Pulmonary artery endothelial cell (primary cell): ENCODE results near the gene PAM16. TPM values are rescaled to one million over a fixed set of nuclear protein-coding genes. Genes with fewer than 3 reads are reported as not detected.

Source experiments
- DNase-seq: peaks from one replicate; pipeline ENCODE4 v3.0.0-alpha.2; 2011; ENCODE audit warnings: low read depth, low spot score
- total RNA-seq: library from RNA; depleted of rRNA; stranded (reverse); fragments of >200 nt; gene quantifications from 2 replicates; pipeline ENCODE4 v1.2.3, GENCODE V29; 2014

Gene PAM16
- total RNA-seq, 1 donor from 2014 or later: 26.4 TPM

DNA sequence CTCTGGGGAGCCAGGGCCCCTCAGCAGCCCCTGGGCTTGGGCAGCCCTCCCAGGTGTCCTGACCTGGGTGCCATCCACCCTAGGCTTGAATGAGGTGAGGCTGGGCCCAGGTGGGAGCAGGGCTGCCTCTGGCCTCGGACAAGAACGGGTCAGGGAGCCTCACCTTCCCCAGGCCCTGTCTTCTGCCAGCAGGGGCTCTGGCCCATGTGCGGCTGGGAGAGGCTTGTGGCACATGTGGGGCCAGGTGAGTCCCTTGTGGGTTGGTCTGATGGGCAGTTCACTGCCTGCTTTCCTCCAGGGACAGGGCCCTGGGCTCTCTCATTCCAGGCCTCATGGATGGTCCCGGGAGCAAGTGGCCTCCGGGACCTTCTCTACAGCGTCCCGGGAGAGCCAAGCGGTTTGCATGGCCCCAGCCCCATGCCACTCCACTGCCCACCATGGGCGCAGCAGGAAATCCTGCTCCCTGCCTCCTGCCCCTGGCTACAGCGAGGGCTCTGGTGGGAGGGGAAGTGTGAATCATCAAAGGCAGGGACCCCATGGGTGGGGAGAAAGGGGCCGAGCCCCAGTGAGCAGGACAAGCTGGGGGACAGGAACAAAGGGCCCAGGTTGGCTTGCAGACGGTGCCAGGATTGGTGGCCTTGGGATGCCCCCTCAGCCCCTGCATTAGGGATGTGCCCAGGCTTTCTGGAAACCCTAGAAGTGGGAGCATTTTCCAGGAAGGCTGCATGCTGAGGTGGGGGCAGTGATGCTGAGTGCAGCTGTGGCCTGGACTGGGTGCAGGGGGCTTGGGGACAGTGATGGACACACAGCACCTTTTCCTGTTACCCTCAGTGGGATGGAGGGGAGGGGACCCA is 32.7 kb upstream of the PAM16 start:
- DNase-seq: no peak

DNA sequence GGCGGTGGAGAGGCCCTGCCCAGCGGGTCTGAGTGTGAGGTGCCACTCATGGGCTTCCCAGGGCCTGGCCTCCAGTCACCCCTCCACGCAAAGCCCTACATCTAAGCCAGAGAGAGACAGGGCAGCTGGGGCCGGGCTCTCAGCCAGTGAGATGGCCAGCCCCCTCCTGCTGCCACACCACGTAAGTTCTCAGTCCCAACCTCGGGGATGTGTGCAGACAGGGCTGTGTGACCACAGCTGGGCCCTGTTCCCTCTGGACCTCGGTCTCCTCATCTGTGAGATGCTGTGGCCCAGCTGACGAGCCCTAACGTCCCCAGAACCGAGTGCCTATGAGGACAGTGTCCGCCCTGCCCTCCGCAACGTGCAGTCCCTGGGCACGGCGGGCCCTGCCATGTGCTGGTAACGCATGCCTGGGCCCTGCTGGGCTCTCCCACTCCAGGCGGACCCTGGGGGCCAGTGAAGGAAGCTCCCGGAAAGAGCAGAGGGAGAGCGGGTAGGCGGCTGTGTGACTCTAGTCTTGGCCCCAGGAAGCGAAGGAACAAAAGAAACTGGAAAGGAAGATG is 31.8 kb upstream of the PAM16 start:
- DNase-seq: no peak

DNA sequence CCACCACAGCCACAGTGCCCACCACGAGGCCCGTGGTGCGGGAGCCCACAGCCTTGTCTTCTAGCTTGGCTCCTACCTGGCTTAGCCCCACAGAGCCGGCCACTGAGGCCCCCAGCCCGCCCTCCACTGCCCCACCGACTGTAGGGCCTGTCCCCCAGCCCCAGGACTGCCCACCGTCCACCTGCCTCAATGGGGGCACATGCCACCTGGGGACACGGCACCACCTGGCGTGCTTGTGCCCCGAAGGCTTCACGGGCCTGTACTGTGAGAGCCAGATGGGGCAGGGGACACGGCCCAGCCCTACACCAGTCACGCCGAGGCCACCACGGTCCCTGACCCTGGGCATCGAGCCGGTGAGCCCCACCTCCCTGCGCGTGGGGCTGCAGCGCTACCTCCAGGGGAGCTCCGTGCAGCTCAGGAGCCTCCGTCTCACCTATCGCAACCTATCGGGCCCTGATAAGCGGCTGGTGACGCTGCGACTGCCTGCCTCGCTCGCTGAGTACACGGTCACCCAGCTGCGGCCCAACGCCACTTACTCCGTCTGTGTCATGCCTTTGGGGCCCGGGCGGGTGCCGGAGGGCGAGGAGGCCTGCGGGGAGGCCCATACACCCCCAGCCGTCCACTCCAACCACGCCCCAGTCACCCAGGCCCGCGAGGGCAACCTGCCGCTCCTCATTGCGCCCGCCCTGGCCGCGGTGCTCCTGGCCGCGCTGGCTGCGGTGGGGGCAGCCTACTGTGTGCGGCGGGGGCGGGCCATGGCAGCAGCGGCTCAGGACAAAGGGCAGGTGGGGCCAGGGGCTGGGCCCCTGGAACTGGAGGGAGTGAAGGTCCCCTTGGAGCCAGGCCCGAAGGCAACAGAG is 31.0 kb upstream of the PAM16 start:
- no peak for DNase-seq

DNA sequence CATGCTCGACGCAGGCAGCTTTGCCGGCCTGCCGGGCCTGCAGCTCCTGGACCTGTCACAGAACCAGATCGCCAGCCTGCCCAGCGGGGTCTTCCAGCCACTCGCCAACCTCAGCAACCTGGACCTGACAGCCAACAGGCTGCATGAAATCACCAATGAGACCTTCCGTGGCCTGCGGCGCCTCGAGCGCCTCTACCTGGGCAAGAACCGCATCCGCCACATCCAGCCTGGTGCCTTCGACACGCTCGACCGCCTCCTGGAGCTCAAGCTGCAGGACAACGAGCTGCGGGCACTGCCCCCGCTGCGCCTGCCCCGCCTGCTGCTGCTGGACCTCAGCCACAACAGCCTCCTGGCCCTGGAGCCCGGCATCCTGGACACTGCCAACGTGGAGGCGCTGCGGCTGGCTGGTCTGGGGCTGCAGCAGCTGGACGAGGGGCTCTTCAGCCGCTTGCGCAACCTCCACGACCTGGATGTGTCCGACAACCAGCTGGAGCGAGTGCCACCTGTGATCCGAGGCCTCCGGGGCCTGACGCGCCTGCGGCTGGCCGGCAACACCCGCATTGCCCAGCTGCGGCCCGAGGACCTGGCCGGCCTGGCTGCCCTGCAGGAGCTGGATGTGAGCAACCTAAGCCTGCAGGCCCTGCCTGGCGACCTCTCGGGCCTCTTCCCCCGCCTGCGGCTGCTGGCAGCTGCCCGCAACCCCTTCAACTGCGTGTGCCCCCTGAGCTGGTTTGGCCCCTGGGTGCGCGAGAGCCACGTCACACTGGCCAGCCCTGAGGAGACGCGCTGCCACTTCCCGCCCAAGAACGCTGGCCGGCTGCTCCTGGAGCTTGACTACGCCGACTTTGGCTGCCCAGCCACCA is 30.2 kb upstream of the PAM16 start:
- DNase-seq: no peak

DNA sequence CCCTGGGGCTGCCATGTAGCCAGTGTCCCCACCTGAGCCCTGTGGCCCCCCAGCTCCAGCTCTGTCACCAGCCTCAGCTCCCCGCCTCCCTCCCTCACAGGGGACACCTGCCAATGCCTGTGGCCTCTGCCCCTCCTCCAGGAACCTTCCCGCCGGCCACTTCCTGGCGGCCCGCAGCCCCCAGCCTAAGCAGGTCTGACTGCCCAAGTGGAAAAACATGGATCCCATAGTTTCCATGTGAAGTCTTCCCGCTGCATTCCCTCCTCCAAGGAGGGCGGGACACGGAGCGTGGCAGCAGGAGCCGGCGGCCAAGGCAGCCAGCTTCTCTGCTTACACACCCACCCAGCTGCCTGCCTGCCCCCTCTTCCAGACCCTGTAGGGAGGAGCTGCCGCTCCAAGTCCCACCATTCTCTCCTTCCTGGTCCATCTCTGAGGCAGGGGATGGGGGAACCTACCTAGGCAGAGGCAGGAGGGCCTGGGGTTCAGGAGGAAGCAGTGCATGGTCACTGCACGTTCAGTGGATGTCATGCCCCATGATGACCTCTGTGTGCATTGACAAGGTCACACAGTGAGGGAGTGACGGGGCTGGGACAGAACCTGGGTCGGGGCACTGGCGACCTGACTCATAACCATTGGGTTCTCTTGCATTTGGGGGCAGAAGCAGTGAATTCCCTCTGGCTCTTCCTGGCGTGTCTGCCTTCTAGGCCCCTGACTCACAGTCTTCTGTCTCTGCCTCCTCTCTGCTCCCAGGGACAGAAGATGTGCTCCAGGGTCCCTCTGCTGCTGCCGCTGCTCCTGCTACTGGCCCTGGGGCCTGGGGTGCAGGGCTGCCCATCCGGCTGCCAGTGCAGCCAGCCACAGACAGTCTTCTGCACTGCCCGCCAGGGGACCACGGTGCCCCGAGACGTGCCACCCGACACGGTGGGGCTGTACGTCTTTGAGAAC is 29.3 kb upstream of the PAM16 start:
- DNase-seq: no peak

DNA sequence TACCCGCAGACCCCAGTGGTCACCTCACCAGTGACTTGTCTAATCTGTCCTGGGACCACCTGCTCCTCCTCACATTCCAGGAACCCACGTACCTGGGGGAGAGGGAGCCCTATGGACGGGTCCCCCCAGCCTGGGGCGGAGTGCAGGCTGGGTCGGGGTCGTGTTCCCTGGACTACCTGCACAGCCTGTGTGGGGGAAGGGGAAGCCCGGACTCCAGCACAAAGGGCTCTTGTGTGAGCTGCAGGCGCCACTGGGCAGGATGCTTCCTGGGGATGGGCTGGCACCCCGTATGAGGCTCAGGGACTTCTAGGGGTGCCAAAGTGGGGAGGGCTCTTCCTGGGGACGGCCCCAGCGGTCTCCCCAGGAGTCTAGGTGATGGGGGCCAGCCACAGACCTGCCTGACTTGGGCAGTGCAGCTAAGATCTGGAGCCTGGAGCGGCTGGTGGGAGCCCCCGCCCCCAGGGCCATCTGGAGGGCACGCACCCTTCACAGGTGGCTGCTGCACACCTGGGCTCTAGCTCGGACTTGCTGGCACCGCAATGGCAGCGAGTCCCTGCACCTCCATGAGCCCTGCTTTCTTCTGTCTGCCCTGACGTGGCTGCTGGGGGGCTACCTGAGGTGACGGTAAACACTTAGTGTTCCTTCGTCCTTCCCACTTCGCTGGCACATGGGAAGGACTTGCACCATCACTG is 28.0 kb upstream of the PAM16 start:
- no peak for DNase-seq

DNA sequence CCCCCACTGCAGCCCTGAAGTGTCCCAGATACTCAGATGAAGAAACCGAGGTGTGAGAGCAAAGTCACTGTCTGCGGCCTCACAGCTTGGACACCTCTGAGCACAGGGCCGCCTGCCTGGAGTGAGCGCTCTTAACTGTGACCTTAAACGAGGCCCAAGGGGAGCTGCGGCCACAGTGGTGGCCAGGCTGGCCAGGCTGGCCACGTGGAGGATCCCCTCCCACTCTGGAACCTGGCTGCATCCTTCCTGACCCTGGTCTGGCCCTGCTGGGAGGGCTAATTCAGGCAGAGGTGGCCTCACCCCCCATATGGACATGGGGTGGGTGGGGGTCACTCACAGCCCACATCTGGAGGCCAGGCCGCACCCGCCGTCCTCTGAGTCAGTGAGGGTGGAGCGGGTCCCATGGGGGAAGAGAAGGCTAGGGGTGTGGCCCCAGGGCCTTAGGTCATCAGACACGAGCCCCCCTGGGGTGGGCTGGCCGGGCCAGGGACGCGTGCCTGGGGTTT is 27.1 kb upstream of the PAM16 start:
- no peak for DNase-seq

DNA sequence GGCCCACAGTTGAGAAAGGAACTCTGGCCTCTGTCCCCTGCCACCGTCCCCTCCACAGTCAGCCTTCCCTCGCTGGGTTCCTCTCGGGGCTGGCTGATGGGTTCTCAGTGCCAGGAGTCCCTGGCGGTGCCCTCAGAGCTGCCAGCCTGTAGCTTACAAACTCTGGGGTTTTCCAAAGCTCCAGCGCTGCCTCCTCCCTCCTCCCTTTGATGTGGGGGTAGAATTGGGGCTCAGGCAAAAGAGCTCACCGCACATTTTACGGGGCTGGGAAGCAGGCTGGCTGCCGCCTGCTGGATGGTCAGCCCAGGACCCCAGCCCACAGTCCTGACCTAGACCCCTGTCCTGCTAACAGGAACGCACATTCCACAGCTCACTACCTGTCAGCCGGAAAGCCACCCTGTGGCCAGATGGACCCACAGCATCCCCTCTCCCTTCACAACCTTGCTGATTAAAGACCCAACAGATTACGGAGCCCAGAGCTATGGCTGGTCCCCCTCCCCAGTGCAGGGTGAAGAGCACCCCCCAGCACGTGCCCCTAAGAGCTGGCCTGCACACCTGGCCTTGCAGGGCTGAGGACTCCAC is 26.5 kb upstream of the PAM16 start:
- DNase-seq: no peak

DNA sequence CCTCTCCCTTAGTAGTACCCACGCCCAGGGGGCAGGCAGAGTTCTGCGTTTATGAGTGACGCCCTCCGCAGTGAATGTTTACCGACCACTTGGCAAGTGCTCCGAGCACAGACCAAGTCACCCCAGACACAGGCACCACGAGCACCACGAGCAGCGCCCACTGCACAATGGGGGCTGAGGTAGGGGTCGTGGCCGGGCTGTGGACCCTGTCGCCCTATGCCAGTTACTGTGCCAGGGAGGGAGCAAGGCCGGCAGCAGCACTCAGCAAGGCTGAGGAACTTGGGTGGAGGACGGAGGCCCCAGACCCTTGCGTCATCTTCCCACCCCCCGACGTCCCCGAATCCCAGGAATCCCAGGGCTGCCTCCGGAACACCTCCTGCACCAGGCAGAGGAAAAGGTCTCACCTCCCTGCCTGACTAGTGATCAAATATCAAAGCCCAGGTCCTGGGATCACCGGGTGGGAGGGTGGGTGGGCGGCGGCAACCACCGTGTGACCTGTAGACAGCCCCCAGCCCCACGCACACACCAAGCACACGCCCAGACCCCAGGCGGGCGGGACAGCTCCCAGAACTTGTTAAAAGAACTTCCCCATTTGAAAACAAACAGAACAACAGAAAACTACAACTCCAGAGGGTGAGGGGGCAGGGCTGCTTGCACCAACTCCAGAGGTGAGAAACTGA is 25.9 kb upstream of the PAM16 start:
- DNase-seq: no peak

DNA sequence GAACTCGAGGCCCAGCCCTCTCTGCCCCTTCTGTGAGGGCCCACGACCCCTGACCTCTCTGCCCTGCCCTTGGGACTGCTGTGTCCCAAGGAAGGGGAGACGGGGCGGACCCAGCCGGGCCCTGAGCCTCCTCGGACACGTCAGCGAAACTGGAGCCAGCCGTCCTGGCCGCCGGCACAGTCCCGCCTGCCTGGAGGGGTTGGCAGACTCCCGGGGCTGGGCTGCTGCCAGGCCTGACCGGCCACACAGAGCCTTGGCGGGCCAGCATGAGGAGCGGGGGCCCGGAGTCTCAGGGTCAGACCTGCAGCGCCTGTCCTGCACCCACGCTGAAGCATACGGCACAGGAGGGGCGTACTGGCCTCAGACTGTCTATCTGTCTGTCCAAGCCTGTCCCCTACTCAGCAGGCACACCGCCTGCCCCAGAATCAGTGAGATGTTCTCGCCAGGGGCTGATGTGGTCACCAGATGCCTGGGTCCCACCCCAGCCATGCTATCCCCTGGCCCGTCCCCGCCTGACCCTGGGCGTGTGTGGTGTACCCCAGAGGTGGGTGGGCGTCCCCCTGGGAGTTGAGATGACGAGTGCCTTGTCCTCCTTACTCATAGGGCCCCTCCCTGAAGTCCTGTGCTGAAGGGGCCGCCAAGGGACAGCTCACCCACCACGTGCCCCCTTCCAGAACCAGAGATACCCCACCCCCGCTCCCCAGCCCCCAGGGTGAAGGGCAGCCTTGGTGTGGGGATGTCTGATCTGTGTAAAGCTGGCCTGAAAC is 25.2 kb upstream of the PAM16 start:
- no peak for DNase-seq

DNA sequence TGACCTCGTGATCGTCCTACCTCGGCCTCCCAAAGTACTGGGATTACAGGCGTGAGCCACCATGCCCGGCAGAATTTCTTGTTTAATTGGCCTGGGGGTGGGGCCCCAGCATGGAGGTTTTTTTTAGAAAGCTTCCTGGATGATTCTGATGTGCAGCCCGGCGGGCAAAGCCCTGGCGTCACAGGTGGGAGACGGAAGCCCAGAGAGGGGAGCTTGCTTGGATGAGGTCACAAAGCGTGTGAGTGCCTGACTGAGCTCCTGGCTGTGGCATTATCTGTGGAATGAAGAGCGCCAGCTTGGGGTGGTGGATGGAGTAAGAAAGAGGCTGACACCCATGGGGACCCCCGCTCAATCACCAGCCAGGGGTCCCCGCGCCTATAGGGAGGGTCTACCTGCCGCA is 24.6 kb upstream of the PAM16 start:
- DNase-seq: no peak

DNA sequence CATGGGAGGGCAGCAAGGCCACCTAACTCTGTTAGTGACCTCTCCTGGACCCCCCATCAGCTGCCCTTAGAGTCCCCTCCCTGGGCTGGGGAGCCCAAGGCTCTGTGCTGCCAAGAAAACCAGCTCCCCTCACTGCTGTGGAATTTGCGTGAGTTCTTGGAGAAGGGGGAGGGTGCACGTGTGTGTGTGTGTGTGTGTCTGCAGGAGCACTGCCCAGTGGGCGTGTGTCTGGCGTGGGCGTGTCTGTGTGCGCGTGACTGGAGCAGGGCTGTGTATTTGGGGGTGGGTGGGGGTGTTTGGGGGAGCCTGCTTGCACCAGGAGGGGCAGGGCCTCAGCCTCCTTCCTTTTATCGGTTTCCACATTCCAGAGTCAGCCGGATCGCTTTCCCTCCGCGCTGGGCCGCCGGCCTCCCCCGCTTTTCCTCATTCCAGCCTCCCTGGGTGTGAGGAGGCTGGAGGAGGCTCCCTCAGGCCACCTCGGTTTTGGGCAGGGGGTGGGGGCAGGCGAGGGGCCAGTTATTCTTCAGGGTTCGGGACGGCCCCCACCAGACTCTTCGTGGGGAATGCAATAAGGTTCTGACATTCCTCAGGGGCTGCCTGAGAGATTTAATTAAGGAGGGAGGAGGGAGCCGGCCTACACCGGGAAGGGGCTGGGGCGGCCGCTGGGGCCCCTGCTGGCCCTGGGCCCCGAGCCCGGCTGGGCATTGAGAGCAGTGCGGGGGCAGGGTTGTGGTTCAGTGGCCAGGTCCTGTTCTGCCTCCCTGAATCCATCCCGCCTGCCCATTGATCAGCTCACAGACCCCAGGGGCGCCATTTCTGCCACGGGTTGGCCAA is 23.0 kb upstream of the PAM16 start:
- DNase-seq: no peak

DNA sequence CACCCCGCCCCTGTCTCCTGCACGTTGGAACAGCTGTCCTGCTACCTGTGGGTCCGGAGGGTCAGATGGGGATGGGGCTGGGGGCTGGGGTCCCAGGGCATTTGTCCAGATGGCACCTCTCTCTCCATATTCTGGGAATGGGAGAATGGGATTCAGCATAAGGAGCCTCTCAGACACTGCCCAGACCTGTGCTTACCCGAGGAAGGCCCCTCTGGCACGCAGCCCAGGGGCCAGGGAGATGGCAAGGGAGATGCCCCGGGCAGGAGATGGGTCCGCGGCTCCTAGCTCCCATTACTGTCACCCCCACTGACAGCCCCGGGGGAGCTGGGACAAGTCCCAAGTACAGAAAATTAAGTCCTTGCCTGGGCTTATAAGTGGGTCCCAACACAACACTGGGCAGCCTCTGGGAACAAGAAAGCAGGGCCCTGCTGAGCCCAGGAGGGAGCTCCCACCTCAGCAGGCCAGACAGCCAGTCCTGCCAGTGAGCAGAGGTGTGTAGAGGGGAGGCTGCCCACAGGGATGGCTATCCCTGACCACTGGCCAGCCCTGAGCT is 22.3 kb upstream of the PAM16 start:
- DNase-seq: no peak

DNA sequence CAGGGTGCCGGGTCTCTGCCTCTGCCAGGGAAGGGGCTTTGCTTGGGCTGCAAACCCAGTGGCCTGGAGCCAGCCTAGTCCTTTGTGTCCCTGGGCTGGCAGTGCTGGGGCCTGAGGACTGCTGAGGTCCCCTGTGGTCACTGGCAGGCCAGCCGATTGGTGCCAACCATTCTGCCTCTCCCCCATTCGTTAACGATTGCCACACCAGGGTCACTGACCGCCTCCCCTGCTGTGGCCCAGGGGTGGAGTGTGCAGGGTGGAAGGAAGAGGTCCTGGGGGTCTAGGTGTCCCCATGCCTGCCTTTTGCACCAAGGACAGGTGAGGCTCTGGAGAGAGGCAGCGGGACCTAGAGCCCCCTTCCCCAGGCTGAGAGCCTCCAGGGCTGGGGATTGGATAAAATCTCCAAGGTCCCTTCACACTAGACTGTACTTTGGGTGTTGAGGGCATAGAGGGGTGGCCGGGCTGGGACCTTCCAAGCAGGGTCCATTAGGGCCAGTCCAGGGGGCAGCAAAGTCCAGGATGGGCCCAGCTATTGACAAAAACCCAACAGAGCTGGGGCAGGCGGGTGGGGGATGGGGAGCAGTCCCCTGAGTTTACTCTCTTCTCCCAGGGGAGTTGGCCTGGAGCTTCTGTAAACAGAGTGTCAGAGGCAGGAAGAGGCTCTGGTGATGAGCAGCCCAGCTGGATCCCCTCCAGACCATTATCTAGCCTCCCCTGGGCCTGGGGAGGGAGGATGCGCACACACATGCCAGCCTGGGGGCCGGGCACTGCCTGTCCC is 21.6 kb upstream of the PAM16 start:
- DNase-seq: no peak

DNA sequence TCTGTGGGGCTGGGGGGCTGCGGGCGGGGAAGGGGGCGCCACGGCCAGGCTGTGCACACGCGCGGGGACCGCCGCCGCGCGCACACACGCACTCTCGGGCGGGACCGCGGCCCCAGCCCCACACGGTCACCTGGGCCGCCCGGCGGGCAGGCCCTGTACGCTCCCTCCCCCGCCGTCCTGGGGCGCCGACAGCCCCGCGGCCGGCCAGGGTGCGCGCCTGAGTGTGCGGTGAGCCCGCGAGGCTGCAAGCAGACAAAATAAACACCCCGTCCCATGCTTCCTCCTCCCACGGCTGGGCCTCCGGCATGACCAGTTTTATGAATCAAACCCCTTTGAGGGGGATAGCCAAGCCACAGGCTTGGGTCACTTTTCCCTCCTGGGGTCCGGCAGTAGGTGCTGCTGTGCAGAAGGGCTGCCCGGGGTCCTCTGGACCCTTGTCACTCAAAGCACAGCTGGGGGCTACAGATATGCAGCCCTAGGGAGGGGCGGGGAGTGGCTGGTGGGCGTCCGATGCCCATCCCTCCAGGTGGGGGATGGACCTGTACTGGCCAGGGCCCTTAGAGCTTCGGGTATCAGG is 21.0 kb upstream of the PAM16 start:
- DNase-seq: no peak
